HepG2 (cell line): ENCODE measurements around the gene ARG2. TPM values are rescaled to one million over a fixed set of nuclear protein-coding genes. Genes with fewer than 3 reads are reported as not detected.

Source experiments
- AFF4 ChIP-seq: sonication (generic); formaldehyde crosslinking; IDR thresholded peaks from 2 replicates; pipeline ENCODE4 v1.4.0; 2020; ENCODE audit warnings: missing genetic modification reagents
- ATF7 ChIP-seq, 2 experiments: fragments of 450-650 bp in 1 of 2; sonication (generic) in 1 of 2; formaldehyde crosslinking in 1 of 2; IDR thresholded peaks; 2 replicates each; pipeline versions ENCODE4 v1.4.0 to v1.6.1; 2016 to 2020; ENCODE audit warnings: antibody characterized with exemption in 1 of 2, mild to moderate bottlenecking in 1 of 2, missing genetic modification reagents in 1 of 2
- BHLHE40 ChIP-seq: IDR thresholded peaks from 2 replicates; pipeline ENCODE4 v1.6.1; 2011; ENCODE audit warnings: low read length, improper control_type of control experiment
- GATAD2A ChIP-seq: IDR thresholded peaks from 2 replicates; pipeline ENCODE4 v1.6.1; 2016
- HCFC1 ChIP-seq: fragments of 150-350 bp; IDR thresholded peaks from 2 replicates; pipeline ENCODE4 v1.6.1; 2014; ENCODE audit warnings: low read depth, low read length
- HMGXB4 ChIP-seq, 2 experiments: sonication (generic) in 1 of 2; formaldehyde crosslinking in 1 of 2; IDR thresholded peaks; 2 replicates each; pipeline versions ENCODE4 v1.4.0 to v1.6.1; 2018 to 2020; ENCODE audit warnings: missing genetic modification reagents in 2 of 2, borderline replicate concordance in 1 of 2, low read depth in 1 of 2, mild to moderate bottlenecking in 1 of 2, missing biosample characterization in 1 of 2
- PBX2 ChIP-seq: IDR thresholded peaks from 2 replicates; pipeline ENCODE4 v1.6.1; 2016; ENCODE audit warnings: control low read depth
- RBM39 ChIP-seq: fragments of 200-400 bp; formaldehyde crosslinking; IDR thresholded peaks from one replicate; pipeline ENCODE4 v1.6.1; 2018; ENCODE audit warnings: antibody characterized with exemption, mild to moderate bottlenecking, low read depth, low read length; ENCODE audit not compliant: poor library complexity, severe bottlenecking
- TOPORS ChIP-seq: sonication (generic); formaldehyde crosslinking; IDR thresholded peaks from 2 replicates; pipeline ENCODE4 v1.8.0; 2023; ENCODE audit warnings: mild to moderate bottlenecking, missing genetic modification reagents
- WIZ ChIP-seq: sonication (generic); formaldehyde crosslinking; IDR thresholded peaks from 2 replicates; pipeline ENCODE4 v1.5.1; 2020; ENCODE audit warnings: mild to moderate bottlenecking, missing genetic modification reagents
- XRCC5 ChIP-seq: fragments of 200-400 bp; formaldehyde crosslinking; optimal IDR thresholded peaks from 2 replicates; pipeline ENCODE3; 2017; ENCODE audit warnings: mild to moderate bottlenecking, low read length
- ZBTB33 ChIP-seq: sonication (generic); formaldehyde crosslinking; IDR thresholded peaks from 2 replicates; pipeline ENCODE4 v1.4.0; 2020; ENCODE audit warnings: missing genetic modification reagents
- ZBTB42 ChIP-seq: sonication (generic); formaldehyde crosslinking; IDR thresholded peaks from 2 replicates; pipeline ENCODE4 v1.5.0; 2020; ENCODE audit warnings: mild to moderate bottlenecking, missing genetic modification reagents
- ZNF101 ChIP-seq: sonication (generic); formaldehyde crosslinking; IDR thresholded peaks from 2 replicates; pipeline ENCODE4 v1.4.0; 2020; ENCODE audit warnings: mild to moderate bottlenecking, low read depth, missing genetic modification reagents, borderline replicate concordance
- ZNF558 ChIP-seq: sonication (generic); formaldehyde crosslinking; IDR thresholded peaks from 2 replicates; pipeline ENCODE4 v1.9.0; 2022; ENCODE audit warnings: mild to moderate bottlenecking, missing genetic modification reagents, borderline replicate concordance
- ZNF709 ChIP-seq: sonication (generic); formaldehyde crosslinking; IDR thresholded peaks from 2 replicates; pipeline ENCODE4 v1.5.0; 2020; ENCODE audit warnings: mild to moderate bottlenecking, missing genetic modification reagents
- ZUFSP ChIP-seq: sonication (generic); formaldehyde crosslinking; IDR thresholded peaks from 2 replicates; pipeline ENCODE4 v1.9.0; 2021; ENCODE audit warnings: missing genetic modification reagents, mild to moderate bottlenecking, borderline replicate concordance
- polyA plus RNA-seq, 8 experiments: library from polyadenylated mRNA; depleted of rRNA in 3 of 8; stranded (reverse) in 7 of 8; unstranded in 1 of 8; fragments of >200 nt; fragmentation: Illumina TruSeq in 4 of 8; extraction: Trizol in 4 of 8; gene quantifications; 2 replicates each; pipeline versions ENCODE4 v1.2.1 to v1.2.3, GENCODE V29; 2011 to 2016; ENCODE audit warnings: low read depth in 4 of 8, missing spikeins in 1 of 8, mixed read lengths in 1 of 8; ENCODE audit not compliant: insufficient read depth in 1 of 8
- total RNA-seq, 5 experiments: library from RNA; depleted of rRNA; stranded (reverse); fragments of >200 nt; fragmentation: Illumina TruSeq; extraction: Trizol; gene quantifications; 2 replicates each; pipeline ENCODE4 v1.2.3, GENCODE V29; 2016; ENCODE audit warnings: low read depth in 1 of 5

Gene ARG2
- total and polyA plus RNA-seq, 2 of the 13 experiments (the other 11 are each of a cell fraction or from before 2014, with no cell fraction given) = 37.5 to 73.6 TPM

- no peak for TF ChIP-seq ATF7 (IDR thresholded peaks at IDR 0.05)
- TF ChIP-seq ATF7 (CRISPR knock-in tag; IDR thresholded peaks at IDR 0.05) = no peak
- 0 out of 2 replicates have a peak, but pooled peaks have one; percentile 10 for TF ChIP-seq HCFC1
- TF ChIP-seq XRCC5 = peak; percentile 44
- TF ChIP-seq BHLHE40 = no peak
- TF ChIP-seq WIZ = 0 out of 2 replicates have a peak, but pooled peaks have one; percentile 64
- peak; percentile 59; the same call in 1 of the 2 replicates for TF ChIP-seq ZBTB42 (CRISPR knock-in tag)
- TF ChIP-seq TOPORS (CRISPR knock-in tag) = peak; percentile 46
- TF ChIP-seq AFF4 (CRISPR knock-in tag) = no peak
- TF ChIP-seq GATAD2A (CRISPR knock-in tag) = no peak; the same call in none of the 2 replicates
- TF ChIP-seq ZNF101 (CRISPR knock-in tag) = no peak
- no peak; the same call in none of the 2 replicates for TF ChIP-seq ZNF709 (CRISPR knock-in tag)
- TF ChIP-seq ZBTB33 (CRISPR knock-in tag) = 0 out of 2 replicates have a peak, but pooled peaks have one; percentile 23
- TF ChIP-seq ZNF558 (CRISPR knock-in tag) = no peak
- no peak for TF ChIP-seq PBX2 (CRISPR knock-in tag)
- TF ChIP-seq HMGXB4 (CRISPR knock-in tag; IDR thresholded peaks at IDR 0.05; ENCODE audit: borderline replicate concordance in 1 of 2, low read depth in 1 of 2) = peak; percentile 94 to 95
- TF ChIP-seq ZUFSP (CRISPR knock-in tag) = no peak
- peak; percentile 92 for TF ChIP-seq RBM39
These were observed 19.8 kb upstream of the ARG2 start, which contains the start of gene PIGH (continued) for GRCh38 chr14:67599698-67600561.
